ENCODE data around the gene SLC24A4. TPM values are rescaled to one million over a fixed set of nuclear protein-coding genes. Genes with fewer than 3 reads are reported as not detected.

The SLC24A4 gene
- total RNA-seq, 2 experiments from 2014 or later = not detected

DNA sequence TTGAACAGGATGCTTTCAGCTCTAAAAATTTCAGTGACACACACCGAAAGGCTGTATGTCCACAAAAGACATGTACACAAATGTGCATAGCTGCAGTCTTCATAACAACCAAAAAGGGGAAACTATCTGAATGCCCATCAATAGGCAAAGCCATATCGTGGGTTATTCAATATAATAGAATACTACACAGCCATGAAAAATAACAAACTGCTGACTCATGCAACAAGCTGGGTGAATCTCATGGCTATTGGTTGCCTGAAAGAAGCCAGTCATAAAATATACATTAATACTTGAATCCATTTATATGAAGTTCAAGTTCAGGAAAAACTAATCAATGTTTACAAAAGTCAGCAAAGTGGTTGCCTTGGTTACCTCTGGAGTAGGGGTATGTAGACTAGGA, 132.3 kb downstream of the SLC24A4 start:
- Mint-ChIP-seq H3K36me3 (ENCODE audit: low read depth) (no peaks in the 10 kb centered on the region), H3K4me1 (peaks cover 2% of the 10 kb centered on the region), H3K27ac (no peak overlapping the region), H3K4me3 (no peak overlapping the region), H3K27me3 (no peaks in the 10 kb centered on the region), H3K9me3 (no peaks in the 10 kb centered on the region)
- no peak for DNase-seq
- POLR2A ChIA-PET = no interaction called here
- CTCF ChIA-PET = interaction anchor here (0.9 kb wide), 1 partner anchor 10 kb away, joined by 3 read pairs; no protein-coding TSS in a partner anchor

DNA sequence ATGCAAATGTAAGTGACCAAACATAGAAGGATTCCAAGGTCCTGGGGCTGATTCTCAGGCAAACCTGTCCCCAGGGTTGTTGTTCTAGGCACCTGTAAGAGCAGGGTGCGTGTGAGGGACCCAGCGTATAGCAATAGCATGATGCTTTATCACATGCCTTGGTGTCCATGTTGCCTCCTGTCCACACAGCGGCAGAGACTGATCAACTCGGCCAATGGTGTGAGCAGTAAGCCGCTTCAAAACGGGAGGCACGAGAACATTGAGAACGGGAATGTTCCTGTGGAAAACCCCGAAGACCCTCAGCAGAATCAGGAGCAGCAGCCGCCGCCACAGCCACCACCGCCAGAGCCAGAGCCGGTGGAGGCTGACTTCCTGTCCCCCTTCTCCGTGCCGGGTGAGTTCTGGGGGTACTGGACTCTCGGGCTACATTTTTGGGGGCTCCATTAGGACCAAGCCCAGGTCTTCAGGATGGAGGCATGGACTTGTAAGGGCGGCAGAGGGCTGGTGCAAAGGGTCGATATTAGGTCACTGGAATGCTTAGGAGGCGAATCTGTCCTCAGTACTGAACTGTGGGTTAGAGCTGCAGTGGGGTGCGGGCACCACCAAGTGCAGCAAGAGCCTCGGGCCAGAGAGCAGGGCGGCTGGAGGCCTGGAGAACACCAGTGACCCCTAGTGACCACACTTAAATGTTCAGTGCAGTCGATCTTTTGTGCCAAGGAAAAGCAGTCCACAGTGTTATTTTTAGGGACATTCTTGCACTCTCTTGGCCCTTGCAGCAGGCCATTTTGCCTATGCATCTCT, 133.4 kb downstream of the SLC24A4 start:
- peaks cover 1% of the 10 kb centered on the region for H3K27me3 Mint-ChIP-seq
- H3K27ac Mint-ChIP-seq = no peak overlapping the region
- peaks cover 7% of the 10 kb centered on the region for H3K4me1 Mint-ChIP-seq
- no peak for DNase-seq
- no peaks in the 10 kb centered on the region for H3K9me3 Mint-ChIP-seq
- ChIA-PET POLR2A (no interaction called here), CTCF (interaction anchor here (0.6 kb wide), 1 partner anchor 252 kb away, joined by 4 read pairs; no protein-coding TSS in a partner anchor)
- no peaks in the 10 kb centered on the region for H3K36me3 Mint-ChIP-seq (ENCODE audit: low read depth)
- no peak overlapping the region for H3K4me3 Mint-ChIP-seq

DNA sequence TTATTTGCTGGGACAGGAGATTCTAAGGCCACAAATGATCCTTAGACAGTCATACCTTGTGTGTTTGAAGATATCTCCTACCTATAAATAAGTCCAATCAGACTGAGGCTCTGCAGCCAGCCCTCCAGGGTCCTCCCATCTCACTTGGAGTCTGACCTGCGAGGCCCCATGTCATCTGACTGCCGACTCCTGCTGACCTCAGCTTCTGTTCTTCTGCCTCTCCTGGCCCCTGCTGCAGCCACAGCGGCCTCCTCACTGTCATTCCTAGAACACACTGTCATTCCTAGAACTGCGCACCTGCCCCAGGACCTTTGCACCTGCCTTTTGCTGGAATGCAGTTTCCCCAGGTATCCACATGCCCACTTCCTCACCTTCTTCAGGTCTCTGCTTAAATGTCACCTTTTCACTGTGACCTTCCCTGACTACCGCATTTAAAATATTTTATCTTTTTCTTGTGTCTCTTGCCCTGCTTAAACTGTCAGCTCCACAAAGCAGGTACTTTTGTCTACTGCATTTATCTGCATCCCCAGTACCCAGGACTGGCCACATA, 134.1 kb downstream of the SLC24A4 start:
- Mint-ChIP-seq H3K4me1 (peaks cover 11% of the 10 kb centered on the region), H3K27ac (no peak overlapping the region), H3K4me3 (no peak overlapping the region), H3K9me3 (no peaks in the 10 kb centered on the region), H3K36me3 (ENCODE audit: low read depth) (no peaks in the 10 kb centered on the region), H3K27me3 (peaks cover 3% of the 10 kb centered on the region)
- CTCF ChIA-PET = no interaction called here
- no peak for DNase-seq
- POLR2A ChIA-PET = no interaction called here

- H3K4me3 Mint-ChIP-seq = no peak overlapping the region
- H3K27ac Mint-ChIP-seq = no peak overlapping the region
- H3K27me3 Mint-ChIP-seq = peaks cover 3% of the 10 kb centered on the region
- POLR2A ChIA-PET = no interaction called here
- no peaks in the 10 kb centered on the region for H3K36me3 Mint-ChIP-seq (ENCODE audit: low read depth)
- no peaks in the 10 kb centered on the region for H3K9me3 Mint-ChIP-seq
- peaks cover 11% of the 10 kb centered on the region for H3K4me1 Mint-ChIP-seq
- no peak for DNase-seq
- CTCF ChIA-PET = interaction anchor here (1.2 kb wide), 1 partner anchor 11 kb away, joined by 3 read pairs; no protein-coding TSS in a partner anchor
These were observed 135.4 kb downstream of the SLC24A4 start for GRCh38 chr14:92458136-92459029.

- Mint-ChIP-seq H3K36me3 (ENCODE audit: low read depth) (no peaks in the 10 kb centered on the region), H3K27me3 (peaks cover 3% of the 10 kb centered on the region), H3K9me3 (no peaks in the 10 kb centered on the region), H3K4me1 (peaks cover 11% of the 10 kb centered on the region), H3K4me3 (no peak overlapping the region), H3K27ac (no peak overlapping the region)
- POLR2A ChIA-PET = no interaction called here
- no peak for DNase-seq
- CTCF ChIA-PET = interaction anchor here (1.0 to 1.3 kb wide), 2 partner anchors 8 to 60 kb away, joined by 3 read pairs; no protein-coding TSS in a partner anchor
These were observed 136.3 kb downstream of the SLC24A4 start for GRCh38 chr14:92459030-92459949.

- Mint-ChIP-seq H3K9me3 (no peaks in the 10 kb centered on the region), H3K36me3 (ENCODE audit: low read depth) (no peaks in the 10 kb centered on the region), H3K27ac (peak overlapping the region; percentile 28), H3K4me3 (no peak overlapping the region), H3K4me1 (peaks cover 11% of the 10 kb centered on the region), H3K27me3 (peaks cover 3% of the 10 kb centered on the region)
- ChIA-PET CTCF (interaction anchor here (1.0 to 1.3 kb wide), 2 partner anchors 9 to 59 kb away, joined by 3 read pairs; no protein-coding TSS in a partner anchor), POLR2A (no interaction called here)
- no peak for DNase-seq
These were observed 137.0 kb downstream of the SLC24A4 start for GRCh38 chr14:92459950-92460421.

- ChIA-PET POLR2A (no interaction called here), CTCF (interaction anchor here (1.0 to 1.3 kb wide), 2 partner anchors 9 to 58 kb away, joined by 3 read pairs; no protein-coding TSS in a partner anchor)
- no peak for DNase-seq
- H3K27ac Mint-ChIP-seq = no peak overlapping the region
- no peak overlapping the region for H3K4me3 Mint-ChIP-seq
- peaks cover 11% of the 10 kb centered on the region for H3K4me1 Mint-ChIP-seq
- peaks cover 3% of the 10 kb centered on the region for H3K27me3 Mint-ChIP-seq
- no peaks in the 10 kb centered on the region for H3K9me3 Mint-ChIP-seq
- no peaks in the 10 kb centered on the region for H3K36me3 Mint-ChIP-seq (ENCODE audit: low read depth)
These were observed 137.6 kb downstream of the SLC24A4 start for GRCh38 chr14:92460541-92460915.

- Mint-ChIP-seq H3K27ac (no peak overlapping the region), H3K9me3 (no peaks in the 10 kb centered on the region), H3K4me1 (peaks cover 11% of the 10 kb centered on the region), H3K36me3 (ENCODE audit: low read depth) (no peaks in the 10 kb centered on the region), H3K27me3 (peaks cover 3% of the 10 kb centered on the region), H3K4me3 (no peak overlapping the region)
- ChIA-PET CTCF (no interaction called here), POLR2A (no interaction called here)
- no peak for DNase-seq
These were observed 138.1 kb downstream of the SLC24A4 start for GRCh38 chr14:92460916-92461579.

- H3K4me1 Mint-ChIP-seq = peaks cover 11% of the 10 kb centered on the region
- no peak overlapping the region for H3K4me3 Mint-ChIP-seq
- POLR2A ChIA-PET = no interaction called here
- H3K27ac Mint-ChIP-seq = no peak overlapping the region
- peaks cover under 1% of the 10 kb centered on the region for H3K9me3 Mint-ChIP-seq
- CTCF ChIA-PET = no interaction called here
- H3K27me3 Mint-ChIP-seq = peaks cover 3% of the 10 kb centered on the region
- no peaks in the 10 kb centered on the region for H3K36me3 Mint-ChIP-seq (ENCODE audit: low read depth)
- DNase-seq = no peak
These were observed 138.9 kb downstream of the SLC24A4 start for GRCh38 chr14:92461891-92462290.

- CTCF ChIA-PET = no interaction called here
- no peak overlapping the region for H3K27ac Mint-ChIP-seq
These were observed 139.6 kb downstream of the SLC24A4 start for GRCh38 chr14:92462568-92462967.

GRCh38 chr14:92463141-92463540, 140.2 kb downstream of the SLC24A4 start:
- peak; percentile 8 for DNase-seq

More at GRCh38 chr14:92462568-92462967, 139.6 kb downstream of the SLC24A4 start:
- no peak for DNase-seq
- Mint-ChIP-seq H3K27me3 (peaks cover 3% of the 10 kb centered on the region), H3K4me1 (peaks cover 11% of the 10 kb centered on the region), H3K9me3 (peaks cover 7% of the 10 kb centered on the region), H3K36me3 (ENCODE audit: low read depth) (no peaks in the 10 kb centered on the region), H3K4me3 (no peak overlapping the region)
- POLR2A ChIA-PET = no interaction called here

GRCh38 chr14:92464156-92464555, 141.2 kb downstream of the SLC24A4 start:
- peaks cover 7% of the 10 kb centered on the region for H3K9me3 Mint-ChIP-seq
- POLR2A ChIA-PET = no interaction called here

More at GRCh38 chr14:92463141-92463540, 140.2 kb downstream of the SLC24A4 start:
- peaks cover 3% of the 10 kb centered on the region for H3K27me3 Mint-ChIP-seq
- no peaks in the 10 kb centered on the region for H3K36me3 Mint-ChIP-seq (ENCODE audit: low read depth)
- H3K4me1 Mint-ChIP-seq = peaks cover 11% of the 10 kb centered on the region
- CTCF ChIA-PET = no interaction called here
- no peak overlapping the region for H3K4me3 Mint-ChIP-seq
- H3K27ac Mint-ChIP-seq = no peak overlapping the region
- POLR2A ChIA-PET = no interaction called here
- H3K9me3 Mint-ChIP-seq = peaks cover 7% of the 10 kb centered on the region

More at GRCh38 chr14:92464156-92464555, 141.2 kb downstream of the SLC24A4 start:
- no peaks in the 10 kb centered on the region for H3K36me3 Mint-ChIP-seq (ENCODE audit: low read depth)
- H3K27me3 Mint-ChIP-seq = peaks cover 3% of the 10 kb centered on the region
- H3K27ac Mint-ChIP-seq = no peak overlapping the region
- peaks cover 11% of the 10 kb centered on the region for H3K4me1 Mint-ChIP-seq
- no peak for DNase-seq
- CTCF ChIA-PET = no interaction called here
- H3K4me3 Mint-ChIP-seq = no peak overlapping the region

Data from activated CD4-positive, alpha-beta T cell treated with anti-CD3 and anti-CD28 coated beads, Interleukin-2, amount 10 ng/mL, durations not matched to agents 7 days and 5 days (primary cell).